HUES64 (cell line): ENCODE measurements around the gene GLYR1.

Experiments used
- H3K27ac ChIP-seq: 2 replicates; pipeline ENCODE4 v1.7.0; 2013; ENCODE audit warnings: low read depth, low read length, inconsistent platforms
- H3K27me3 ChIP-seq: 2 replicates; pipeline ENCODE4 v1.6.1; 2013; ENCODE audit warnings: mild to moderate bottlenecking, low read length; ENCODE audit not compliant: insufficient read depth
- H3K36me3 ChIP-seq: 2 replicates; pipeline ENCODE4 v1.6.1; 2013; ENCODE audit warnings: mild to moderate bottlenecking, low read length; ENCODE audit not compliant: insufficient read depth
- H3K4me1 ChIP-seq: 2 replicates; pipeline ENCODE4 v1.6.1; 2013; ENCODE audit warnings: mild to moderate bottlenecking, low read length, moderate library complexity; ENCODE audit not compliant: insufficient read depth
- H3K4me3 ChIP-seq: 2 replicates; pipeline ENCODE4 v1.5.1; 2013; ENCODE audit warnings: mild to moderate bottlenecking, low read length, moderate library complexity
- H3K9ac ChIP-seq: 2 replicates; pipeline ENCODE4 v1.6.1; 2013; ENCODE audit warnings: mild to moderate bottlenecking, low read depth, low read length
- H3K9me3 ChIP-seq: 2 replicates; pipeline ENCODE4 v1.6.1; 2013; ENCODE audit warnings: low read depth, low read length; ENCODE audit not compliant: insufficient read depth
- WGBS: fragments of 150-250, 120-280 bp; methylation state at CpG from one replicate; pipeline ENCODE4 v1.1.7; 2013; ENCODE audit warnings: missing lambda C conversion rate; 5-methylcytosine and 5-hydroxymethylcytosine counted together

The GLYR1 gene

GRCh38 chr16:4840984-4841383 lies 6.1 kb downstream of the GLYR1 start:
- Histone ChIP-seq H3K27ac (no peak overlapping the region), H3K9me3 (no peaks in the 10 kb centered on the region), H3K36me3 (peaks cover 92% of the 10 kb centered on the region), H3K27me3 (no peaks in the 10 kb centered on the region), H3K4me3 (no peak overlapping the region), H3K4me1 (peaks cover 5% of the 10 kb centered on the region; the same call in 1 of the 2 replicates), H3K9ac (no peak overlapping the region)
- WGBS = 77% methylated on average over 5 of the region's 5 CpGs

- 95% methylated on average over 5 of the region's 5 CpGs for WGBS
- Histone ChIP-seq H3K27me3 (no peaks in the 10 kb centered on the region), H3K36me3 (peaks cover 92% of the 10 kb centered on the region), H3K4me3 (no peak overlapping the region), H3K4me1 (no peaks in the 10 kb centered on the region), H3K27ac (no peak overlapping the region), H3K9me3 (no peaks in the 10 kb centered on the region), H3K9ac (no peak overlapping the region)
Observed at GRCh38 chr16:4839942-4840341, 7.1 kb downstream of the GLYR1 start.

- Histone ChIP-seq H3K9me3 (no peaks in the 10 kb centered on the region), H3K9ac (no peak overlapping the region), H3K27ac (no peak overlapping the region), H3K36me3 (peaks cover 91% of the 10 kb centered on the region), H3K27me3 (no peaks in the 10 kb centered on the region), H3K4me1 (no peaks in the 10 kb centered on the region), H3K4me3 (no peak overlapping the region)
- WGBS = 92% methylated on average over 11 of the region's 13 CpGs
Observed at GRCh38 chr16:4837733-4838501, 9.2 kb downstream of the GLYR1 start.

- Histone ChIP-seq H3K9ac (no peak overlapping the region), H3K4me1 (no peaks in the 10 kb centered on the region), H3K4me3 (no peak overlapping the region), H3K36me3 (peaks cover 91% of the 10 kb centered on the region), H3K27ac (no peak overlapping the region), H3K9me3 (no peaks in the 10 kb centered on the region), H3K27me3 (no peaks in the 10 kb centered on the region)
- WGBS = 97% methylated on average over 2 of the region's 2 CpGs
Observed at GRCh38 chr16:4836727-4837126, 10.4 kb downstream of the GLYR1 start.

- WGBS = 100% methylated on average over 1 of the region's 1 CpG
- Histone ChIP-seq H3K4me3 (no peak overlapping the region), H3K27me3 (no peaks in the 10 kb centered on the region), H3K9me3 (no peaks in the 10 kb centered on the region), H3K4me1 (no peaks in the 10 kb centered on the region), H3K9ac (no peak overlapping the region), H3K36me3 (peaks cover 91% of the 10 kb centered on the region), H3K27ac (no peak overlapping the region)
Observed at GRCh38 chr16:4833584-4833983, 13.5 kb downstream of the GLYR1 start.

GRCh38 chr16:4832698-4833343 lies 14.3 kb downstream of the GLYR1 start:
- Histone ChIP-seq H3K27ac (no peak overlapping the region), H3K27me3 (no peaks in the 10 kb centered on the region), H3K9ac (no peak overlapping the region), H3K4me1 (no peaks in the 10 kb centered on the region), H3K9me3 (no peaks in the 10 kb centered on the region), H3K36me3 (peaks cover 89% of the 10 kb centered on the region), H3K4me3 (no peak overlapping the region)
- WGBS = 98% methylated on average over 6 of the region's 6 CpGs

GRCh38 chr16:4831616-4832015 lies 15.5 kb downstream of the GLYR1 start:
- Histone ChIP-seq H3K27me3 (no peaks in the 10 kb centered on the region), H3K4me1 (no peaks in the 10 kb centered on the region), H3K27ac (no peak overlapping the region), H3K9me3 (no peaks in the 10 kb centered on the region), H3K4me3 (no peak overlapping the region), H3K9ac (no peak overlapping the region), H3K36me3 (peaks cover 89% of the 10 kb centered on the region)
- 98% methylated on average over 8 of the region's 8 CpGs for WGBS

- Histone ChIP-seq H3K4me1 (no peaks in the 10 kb centered on the region), H3K36me3 (peaks cover 88% of the 10 kb centered on the region), H3K27me3 (no peaks in the 10 kb centered on the region), H3K27ac (no peak overlapping the region), H3K4me3 (no peak overlapping the region), H3K9me3 (no peaks in the 10 kb centered on the region), H3K9ac (no peak overlapping the region)
- WGBS = 97% methylated on average over 7 of the region's 7 CpGs
Observed at GRCh38 chr16:4830408-4830807, 16.7 kb downstream of the GLYR1 start.

GRCh38 chr16:4828567-4829321 lies 18.3 kb downstream of the GLYR1 start:
- Histone ChIP-seq H3K9me3 (no peaks in the 10 kb centered on the region), H3K9ac (no peak overlapping the region), H3K4me3 (no peak overlapping the region), H3K36me3 (peaks cover 90% of the 10 kb centered on the region), H3K4me1 (no peaks in the 10 kb centered on the region), H3K27ac (no peak overlapping the region), H3K27me3 (no peaks in the 10 kb centered on the region)
- WGBS = 94% methylated on average over 11 of the region's 11 CpGs

GRCh38 chr16:4826980-4827379 lies 20.1 kb downstream of the GLYR1 start:
- H3K27me3 ChIP-seq = no peaks in the 10 kb centered on the region
- 97% methylated on average over 10 of the region's 10 CpGs for WGBS
- H3K36me3 ChIP-seq = peaks cover 89% of the 10 kb centered on the region
- H3K9ac ChIP-seq = no peak overlapping the region
- no peaks in the 10 kb centered on the region for H3K9me3 ChIP-seq
- no peaks in the 10 kb centered on the region for H3K4me1 ChIP-seq
- H3K4me3 ChIP-seq = no peak overlapping the region
- no peak overlapping the region for H3K27ac ChIP-seq

- WGBS = 94% methylated on average over 4 of the region's 4 CpGs
- Histone ChIP-seq H3K9me3 (no peaks in the 10 kb centered on the region), H3K27ac (no peak overlapping the region), H3K4me1 (no peaks in the 10 kb centered on the region), H3K36me3 (peaks cover 89% of the 10 kb centered on the region), H3K27me3 (no peaks in the 10 kb centered on the region), H3K9ac (no peak overlapping the region), H3K4me3 (no peak overlapping the region)
Observed at GRCh38 chr16:4826526-4826925, 20.6 kb downstream of the GLYR1 start.
